HG03095 (cell line): Measurements from ENCODE around the gene OPHN1.

ENCODE experiments used
- ATAC-seq: cut with Tn5 transposase; IDR thresholded peaks from one replicate; pipeline ENCODE4 v1.9.1; 2021; ENCODE audit warnings: moderate library complexity; ENCODE audit not compliant: unreplicated experiment

Gene OPHN1

GRCh38 chrX:68254738-68255645 lies 178.3 kb downstream of the OPHN1 start:
- no peak for ATAC-seq

DNA sequence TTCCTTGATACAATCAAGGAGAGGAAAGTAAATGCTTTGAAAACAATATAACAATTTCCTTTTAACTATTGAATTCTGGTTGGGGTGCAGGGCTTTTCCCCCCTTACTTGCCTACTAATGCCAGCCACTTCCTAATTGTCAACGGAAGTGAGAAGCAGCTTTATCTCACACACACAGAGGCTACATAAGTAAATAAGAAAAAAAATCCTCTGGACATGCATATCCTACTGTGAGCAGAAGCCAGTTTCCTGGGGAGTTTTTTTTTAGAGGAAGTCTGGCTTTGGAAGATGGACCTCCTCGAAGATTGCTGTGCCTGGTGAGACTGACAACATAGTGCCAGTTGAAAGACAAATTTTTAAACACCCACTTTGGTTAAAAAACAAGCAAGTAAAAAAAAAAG lies 180.6 kb downstream of the OPHN1 start:
- no peak for ATAC-seq

- no peak for ATAC-seq
These were observed 183.4 kb downstream of the OPHN1 start for GRCh38 chrX:68249903-68250302.

DNA sequence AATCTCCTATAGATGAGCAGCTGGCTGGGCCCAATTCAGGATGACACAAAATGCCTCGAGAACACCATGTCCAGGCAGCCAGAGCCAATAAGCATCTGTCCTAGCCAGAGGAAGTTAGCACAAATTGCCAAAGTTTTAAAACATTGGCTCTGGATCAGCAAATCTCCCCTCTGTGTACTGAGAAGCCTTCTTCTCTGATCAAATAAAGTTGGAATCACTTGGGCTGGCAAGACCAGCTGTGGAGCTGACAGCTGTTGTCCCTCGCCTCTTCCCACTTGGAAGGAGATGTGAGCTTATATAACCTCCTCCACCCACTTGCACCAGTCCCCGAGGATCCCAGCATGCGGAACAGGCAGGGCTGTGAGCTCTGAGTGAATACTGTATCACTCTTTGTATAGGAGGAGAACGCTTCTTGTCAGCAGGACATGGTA lies 183.9 kb downstream of the OPHN1 start:
- no peak for ATAC-seq

DNA sequence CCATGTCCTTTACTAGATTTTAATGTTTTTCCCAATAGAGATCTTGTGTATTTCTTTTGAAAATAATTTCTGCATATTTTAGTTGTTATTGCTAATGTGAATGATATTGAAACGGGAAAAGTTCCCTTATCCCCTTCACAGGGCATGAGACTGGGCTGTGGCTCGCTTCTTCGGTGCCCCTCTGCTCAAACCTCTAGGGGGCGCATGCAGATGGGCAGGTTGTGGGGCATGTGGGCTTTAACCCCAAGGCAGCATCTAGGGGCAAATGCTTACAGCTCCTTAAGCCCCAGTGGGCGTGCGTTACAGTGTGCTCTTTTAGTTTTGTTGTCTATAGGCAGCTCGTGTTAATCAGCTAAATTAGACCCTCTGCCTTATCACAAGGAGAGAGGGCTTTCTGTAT lies 194.7 kb downstream of the OPHN1 start:
- no peak for ATAC-seq

GRCh38 chrX:68234171-68234910 lies 199.0 kb downstream of the OPHN1 start:
- ATAC-seq = no peak

GRCh38 chrX:68232206-68232605 lies 201.1 kb downstream of the OPHN1 start:
- ATAC-seq = no peak

- no peak for ATAC-seq
These were observed 224.3 kb downstream of the OPHN1 start for GRCh38 chrX:68209008-68209407.

DNA sequence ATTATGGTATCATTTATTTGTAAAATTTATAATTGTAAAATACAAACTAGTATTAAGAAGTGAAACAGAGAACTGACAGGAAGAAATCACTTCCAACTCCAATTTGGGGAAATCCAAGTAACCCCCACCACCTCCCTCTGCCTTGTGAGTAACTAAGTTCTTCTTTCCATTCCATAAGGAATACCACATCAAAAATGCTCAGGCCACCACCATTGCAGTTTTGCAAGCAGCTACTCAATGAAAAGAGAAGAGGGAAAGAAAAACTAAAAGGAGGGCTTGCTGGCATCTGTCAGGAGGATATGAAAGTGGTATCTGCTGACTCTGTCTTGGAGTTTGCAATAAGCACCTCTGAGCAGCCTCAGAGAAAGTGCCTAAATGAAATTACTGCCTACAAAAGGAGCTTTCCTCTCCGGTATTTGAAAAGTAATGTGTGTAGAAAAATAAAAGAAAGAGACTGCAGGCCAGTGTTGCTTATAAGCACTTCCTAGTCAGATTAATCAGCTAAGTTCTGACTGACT lies 228.7 kb downstream of the OPHN1 start:
- no peak for ATAC-seq

DNA sequence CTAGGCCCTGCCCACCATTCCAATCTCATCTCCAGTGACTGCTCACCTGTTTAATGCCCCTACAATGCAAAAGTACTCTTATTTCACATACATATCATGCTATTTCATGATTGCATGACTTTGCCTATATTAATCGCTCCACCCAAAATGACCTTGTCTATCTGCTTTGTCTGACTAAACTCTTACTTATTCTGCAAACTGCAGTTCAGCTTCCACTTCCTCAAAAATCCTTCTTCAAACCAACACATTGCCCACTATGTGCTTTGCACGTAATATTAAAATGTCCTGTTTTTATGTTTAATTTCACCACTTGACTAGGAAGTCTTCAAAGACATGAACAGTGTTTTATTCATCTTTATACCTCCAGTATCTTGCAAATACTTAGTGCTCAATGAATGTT lies 229.6 kb downstream of the OPHN1 start:
- ATAC-seq = no peak

DNA sequence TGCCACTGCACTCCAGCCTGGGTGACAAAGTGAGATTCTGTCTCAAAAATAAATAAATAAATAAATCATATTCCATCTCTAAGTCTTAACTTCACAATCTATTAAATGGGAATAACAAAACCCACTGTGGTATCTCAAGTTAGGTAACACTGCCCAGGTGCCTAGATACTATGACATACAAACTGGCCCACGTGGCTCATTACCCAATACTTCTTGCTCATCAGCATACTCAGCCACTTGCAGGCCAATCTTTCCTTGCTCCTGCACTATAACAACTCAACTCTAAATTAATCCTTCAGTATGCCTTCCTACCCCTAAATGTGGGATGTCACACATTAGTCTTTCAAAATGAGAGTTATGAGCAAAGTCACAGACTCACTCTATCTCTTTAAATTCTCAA lies 230.1 kb downstream of the OPHN1 start:
- no peak for ATAC-seq

- no peak for ATAC-seq
These were observed 234.0 kb downstream of the OPHN1 start for GRCh38 chrX:68199062-68199848.

- peak; percentile 73 for ATAC-seq
These were observed 236.1 kb downstream of the OPHN1 start for GRCh38 chrX:68196939-68197791.

GRCh38 chrX:68195561-68195960 lies 237.7 kb downstream of the OPHN1 start:
- no peak for ATAC-seq

DNA sequence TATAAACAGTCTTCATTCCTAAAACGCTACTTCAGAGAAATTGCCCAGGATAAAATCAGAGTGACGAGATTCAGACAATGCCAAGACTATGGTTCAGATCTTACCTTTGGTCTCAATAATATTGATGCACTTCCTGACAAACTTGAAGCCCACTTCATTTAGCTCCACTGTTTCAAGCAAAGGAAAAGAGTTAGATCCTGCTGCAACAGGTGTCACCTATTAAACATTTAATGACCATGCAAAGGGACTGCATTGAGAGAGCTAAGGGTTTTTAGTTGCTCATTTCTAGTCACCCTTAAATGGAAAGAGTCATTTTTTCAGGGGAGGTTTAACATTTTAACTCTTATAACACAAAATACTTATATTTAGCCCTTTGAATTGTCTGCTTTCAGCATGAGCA lies 239.5 kb downstream of the OPHN1 start:
- ATAC-seq = no peak

- ATAC-seq = no peak
These were observed 240.1 kb downstream of the OPHN1 start for GRCh38 chrX:68193234-68193633.

DNA sequence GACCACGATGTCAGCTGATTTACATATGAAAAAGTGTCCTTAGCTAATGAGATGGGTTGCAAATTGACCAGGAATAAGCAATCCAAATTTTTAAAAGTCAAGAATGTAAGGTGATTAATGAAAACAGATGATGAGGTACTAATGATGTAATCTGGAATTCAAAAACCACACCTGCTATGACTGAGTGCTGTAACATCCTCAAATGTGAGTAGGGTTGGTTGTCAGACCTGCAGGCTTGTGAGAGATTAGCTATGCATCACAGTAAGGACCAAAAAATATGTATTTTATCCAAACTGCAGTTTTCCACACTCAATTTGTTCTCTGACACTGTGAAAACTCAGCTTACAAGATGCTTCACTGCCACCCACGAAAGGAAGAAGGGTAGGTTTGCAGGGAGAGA lies 242.5 kb downstream of the OPHN1 start:
- ATAC-seq = no peak

DNA sequence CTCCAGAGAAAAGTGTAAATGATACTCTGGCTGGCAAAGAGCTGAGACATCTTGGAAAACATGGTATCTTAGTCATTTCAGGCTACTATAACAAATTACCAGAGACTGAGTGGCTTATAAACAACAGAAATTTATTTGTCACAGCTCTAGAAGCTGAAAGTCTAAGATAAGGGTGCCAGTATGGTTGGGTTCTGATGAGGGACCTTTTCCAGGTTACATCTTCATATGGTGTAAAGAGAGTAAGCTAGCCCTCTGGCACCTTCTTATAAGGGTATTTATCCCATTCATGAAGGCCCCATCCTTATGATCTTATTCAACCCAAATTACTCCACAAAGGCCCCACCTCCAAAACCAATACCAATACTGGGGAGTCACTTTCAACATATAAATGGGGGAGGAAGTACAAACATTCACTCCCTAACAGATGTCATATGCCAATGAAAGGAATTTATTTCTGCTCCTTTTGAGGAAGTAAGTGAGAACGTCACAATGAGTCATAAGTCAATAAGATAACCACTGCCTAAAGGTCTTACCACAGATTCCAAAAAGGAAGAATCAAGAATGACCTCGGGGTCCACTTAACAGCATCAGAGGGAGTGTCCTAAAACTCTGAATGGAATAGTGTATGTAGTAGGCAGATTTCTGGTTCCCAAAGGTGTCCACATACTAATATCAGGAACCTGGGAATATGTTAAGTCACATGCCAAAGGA lies 246.6 kb downstream of the OPHN1 start:
- ATAC-seq = no peak

DNA sequence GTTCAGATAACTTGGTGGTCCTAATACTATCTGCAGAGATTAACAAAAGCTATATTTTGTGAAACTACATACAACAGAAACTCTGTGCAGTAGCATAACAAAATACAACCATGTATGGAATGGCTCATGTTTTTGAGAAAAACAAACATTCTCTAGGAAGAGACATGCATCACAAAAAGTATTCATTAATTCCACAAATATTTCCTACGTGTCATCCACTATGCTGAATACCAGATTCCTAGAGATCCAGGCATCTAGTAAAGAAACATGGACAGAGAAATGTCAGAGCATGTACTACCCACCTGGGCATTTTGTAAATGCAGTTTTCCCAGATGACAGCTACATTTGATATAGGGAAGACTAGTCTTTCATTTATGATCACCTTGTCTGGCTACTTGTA lies 248.1 kb downstream of the OPHN1 start:
- ATAC-seq = no peak
